ENCODE data around the gene KRTDAP.

DNA sequence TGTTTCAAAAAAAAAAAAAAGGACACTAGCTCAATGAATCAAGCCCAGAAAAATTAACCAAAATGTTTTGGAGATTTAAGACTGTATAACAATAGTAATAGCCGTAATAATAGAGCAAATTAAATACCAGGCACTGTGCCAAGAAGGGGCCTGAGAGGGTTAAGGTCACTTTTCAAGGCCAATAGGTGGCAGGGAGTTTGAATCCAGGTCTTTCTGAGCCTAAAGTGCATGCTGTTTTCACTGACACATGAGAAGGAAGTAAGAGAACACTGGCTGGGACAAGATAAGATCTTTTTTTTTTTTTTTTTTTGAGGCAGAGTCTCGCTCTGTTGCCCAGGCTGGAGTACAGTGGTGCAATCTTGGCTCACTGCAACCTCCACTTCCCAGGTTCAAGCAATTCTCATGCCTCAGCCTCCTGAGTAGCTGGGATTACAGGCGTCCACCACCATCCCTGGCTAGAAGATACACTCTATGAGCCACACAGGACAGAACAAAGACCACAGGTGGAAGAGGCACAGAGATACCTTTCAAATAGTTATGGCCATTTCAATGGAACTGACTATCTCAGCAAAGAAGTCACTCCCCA, 34.6 kb downstream of the KRTDAP start:
- TF ChIP-seq, protein P1, sequence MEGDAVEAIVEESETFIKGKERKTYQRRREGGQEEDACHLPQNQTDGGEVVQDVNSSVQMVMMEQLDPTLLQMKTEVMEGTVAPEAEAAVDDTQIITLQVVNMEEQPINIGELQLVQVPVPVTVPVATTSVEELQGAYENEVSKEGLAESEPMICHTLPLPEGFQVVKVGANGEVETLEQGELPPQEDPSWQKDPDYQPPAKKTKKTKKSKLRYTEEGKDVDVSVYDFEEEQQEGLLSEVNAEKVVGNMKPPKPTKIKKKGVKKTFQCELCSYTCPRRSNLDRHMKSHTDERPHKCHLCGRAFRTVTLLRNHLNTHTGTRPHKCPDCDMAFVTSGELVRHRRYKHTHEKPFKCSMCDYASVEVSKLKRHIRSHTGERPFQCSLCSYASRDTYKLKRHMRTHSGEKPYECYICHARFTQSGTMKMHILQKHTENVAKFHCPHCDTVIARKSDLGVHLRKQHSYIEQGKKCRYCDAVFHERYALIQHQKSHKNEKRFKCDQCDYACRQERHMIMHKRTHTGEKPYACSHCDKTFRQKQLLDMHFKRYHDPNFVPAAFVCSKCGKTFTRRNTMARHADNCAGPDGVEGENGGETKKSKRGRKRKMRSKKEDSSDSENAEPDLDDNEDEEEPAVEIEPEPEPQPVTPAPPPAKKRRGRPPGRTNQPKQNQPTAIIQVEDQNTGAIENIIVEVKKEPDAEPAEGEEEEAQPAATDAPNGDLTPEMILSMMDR (IDR thresholded peaks at IDR 0.05 in 2 of 3, conservative IDR thresholded peaks at IDR 0.05 in 1 of 3; ENCODE audit: insufficient read depth in 2 of 3, low read depth in 1 of 3, low read length in 3 of 3), result no peak
- TF ChIP-seq MYC (IDR thresholded peaks at IDR 0.05; ENCODE audit: low read depth, low read length) (no peak), MYC (CRISPR knock-in tag; IDR thresholded peaks at IDR 0.05; ENCODE audit: borderline replicate concordance, low read depth) (no peak), EZH2 (IDR thresholded peaks at IDR 0.05; ENCODE audit: borderline replicate concordance, low read depth, low read length) (no peak), ZNF217 (CRISPR knock-in tag; IDR thresholded peaks at IDR 0.05) (no peak), HOXB6 (CRISPR knock-in tag; IDR thresholded peaks at IDR 0.05; ENCODE audit: borderline replicate concordance) (no peak), ESRRA (IDR thresholded peaks at IDR 0.05; ENCODE audit: borderline replicate concordance, low read depth) (no peak), TRIM24 (IDR thresholded peaks at IDR 0.05) (no peak), POLR2AphosphoS5 (IDR thresholded peaks at IDR 0.05; ENCODE audit: control insufficient read depth, insufficient read depth, low read depth, low read length) (no peak), SRF (CRISPR knock-in tag; IDR thresholded peaks at IDR 0.05) (no peak), POLR2A (conservative IDR thresholded peaks at IDR 0.05) (no peak)

Measured in K562 (cell line).